ENCODE data around the gene SLFN13.

SLFN13 gene

DNA sequence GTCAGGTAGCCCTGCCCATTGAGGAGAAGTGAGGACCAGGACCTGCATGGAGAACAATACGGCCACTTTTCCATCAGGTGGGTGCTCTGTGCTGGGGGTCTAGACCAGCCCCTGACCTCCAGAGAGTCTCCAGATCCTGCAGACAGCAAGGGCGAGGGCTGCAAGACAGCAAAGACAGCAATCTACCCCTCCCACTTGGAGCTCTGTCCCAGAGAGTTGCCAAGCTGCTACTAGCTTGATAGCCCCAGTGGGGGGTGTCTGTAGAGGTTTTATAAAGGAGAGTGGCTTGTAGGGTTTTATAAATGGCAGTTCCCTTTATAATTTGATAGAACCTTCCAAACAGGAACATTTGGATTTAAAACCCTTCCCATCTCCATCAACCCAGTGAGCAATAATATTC is 58.4 kb downstream of the SLFN13 start:
- DNase-seq (ENCODE audit: extremely low spot score), result no peak
- ChIA-PET POLR2A (no interaction called here), CTCF (interaction anchor here (1.2 kb wide), 1 partner anchor 11 kb away, joined by 3 read pairs; no protein-coding TSS in a partner anchor)
- TF ChIP-seq, protein P1, sequence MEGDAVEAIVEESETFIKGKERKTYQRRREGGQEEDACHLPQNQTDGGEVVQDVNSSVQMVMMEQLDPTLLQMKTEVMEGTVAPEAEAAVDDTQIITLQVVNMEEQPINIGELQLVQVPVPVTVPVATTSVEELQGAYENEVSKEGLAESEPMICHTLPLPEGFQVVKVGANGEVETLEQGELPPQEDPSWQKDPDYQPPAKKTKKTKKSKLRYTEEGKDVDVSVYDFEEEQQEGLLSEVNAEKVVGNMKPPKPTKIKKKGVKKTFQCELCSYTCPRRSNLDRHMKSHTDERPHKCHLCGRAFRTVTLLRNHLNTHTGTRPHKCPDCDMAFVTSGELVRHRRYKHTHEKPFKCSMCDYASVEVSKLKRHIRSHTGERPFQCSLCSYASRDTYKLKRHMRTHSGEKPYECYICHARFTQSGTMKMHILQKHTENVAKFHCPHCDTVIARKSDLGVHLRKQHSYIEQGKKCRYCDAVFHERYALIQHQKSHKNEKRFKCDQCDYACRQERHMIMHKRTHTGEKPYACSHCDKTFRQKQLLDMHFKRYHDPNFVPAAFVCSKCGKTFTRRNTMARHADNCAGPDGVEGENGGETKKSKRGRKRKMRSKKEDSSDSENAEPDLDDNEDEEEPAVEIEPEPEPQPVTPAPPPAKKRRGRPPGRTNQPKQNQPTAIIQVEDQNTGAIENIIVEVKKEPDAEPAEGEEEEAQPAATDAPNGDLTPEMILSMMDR (IDR thresholded peaks at IDR 0.05; ENCODE audit: control extremely low read depth, extremely low read depth, low read depth, missing control alignments), result no peak

DNA sequence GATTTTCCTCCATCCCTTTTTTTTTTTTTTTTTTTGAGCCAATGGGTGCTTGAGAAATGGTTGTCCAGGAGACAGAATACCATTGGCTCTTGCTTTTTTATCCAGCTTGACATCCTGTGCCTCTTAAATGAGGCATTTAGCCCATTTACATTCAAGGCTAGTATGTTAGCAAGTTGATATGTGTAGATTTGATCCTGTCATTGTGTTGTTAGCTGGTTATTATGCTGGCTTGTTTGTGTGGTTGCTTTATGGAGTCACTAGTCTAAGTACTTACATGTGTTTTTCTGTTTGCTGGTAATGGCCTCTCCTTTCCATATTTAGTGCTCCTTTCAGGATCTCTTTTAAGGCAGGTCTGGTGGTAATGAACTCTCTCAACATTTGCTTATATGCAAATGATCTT is 61.1 kb downstream of the SLFN13 start:
- ChIA-PET CTCF (no interaction called here), POLR2A (no interaction called here)
- TF ChIP-seq, protein P1 (IDR thresholded peaks at IDR 0.05; ENCODE audit: control extremely low read depth, extremely low read depth, low read depth, missing control alignments), result no peak
- no peak for DNase-seq (ENCODE audit: extremely low spot score)
